PC-9 (cell line): ENCODE measurements around the gene CAPN9. TPM values are rescaled to one million over a fixed set of nuclear protein-coding genes. Genes with fewer than 3 reads are reported as not detected.
"Not testable (repeated sequence)": the region's sequence is repeated elsewhere in the genome, so short reads cannot be mapped to it uniquely, and the experiment has no call there.

Experiments
- Bru-seq: library from RNA; stranded (reverse); fragments of 400-500 nt; gene quantifications from one replicate; lab custom pipeline; 2021; lab: Mats Ljungman, UMichigan
- BruChase-seq, 2 experiments: library from RNA; stranded (reverse); fragments of 400-500 nt; gene quantifications; one replicate each; lab custom pipeline; 2021; lab: Mats Ljungman, UMichigan
- BruUV-seq: library from RNA; stranded (reverse); fragments of 400-500 nt; replicated peaks from 2 replicates; lab custom pipeline; 2021; lab: Mats Ljungman, UMichigan
- CTCF ChIA-PET: fragments of 300-600 bp; sonication (Branson Sonifier 250); formaldehyde crosslinking; loops from one replicate; lab custom pipeline; 2022; ENCODE audit warnings: antibody characterized with exemption; lab: Charles Lee
- POLR2A ChIA-PET: fragments of 300-600 bp; sonication (Branson Sonifier 250); formaldehyde crosslinking; loops from one replicate; lab custom pipeline; 2022; ENCODE audit warnings: antibody characterized with exemption; ENCODE audit not compliant: unreplicated experiment; lab: Charles Lee
- DNase-seq, 2 experiments: peaks; one replicate each; pipeline versions ENCODE4 v3.0.0 to v3.0.0-alpha.2; 2015 to 2022; ENCODE audit warnings: mixed read lengths in 1 of 2
- H2AFZ ChIP-seq: fragments of 200-600 bp; sonication (generic); 2 replicates; pipeline ENCODE4 v1.8.1; 2017; ENCODE audit warnings: antibody characterized with exemption
- H3F3A ChIP-seq: fragments of 200-600 bp; sonication (generic); 2 replicates; pipeline ENCODE4 v1.8.1; 2017; ENCODE audit warnings: antibody characterized with exemption, mild to moderate bottlenecking, low read depth; ENCODE audit not compliant: insufficient read depth
- H3K27ac ChIP-seq: fragments of 200-600 bp; sonication (generic); 2 replicates; pipeline ENCODE4 v1.6.1; 2016; ENCODE audit warnings: mixed run types
- H3K27me3 ChIP-seq: fragments of 200-600 bp; sonication (generic); 2 replicates; pipeline ENCODE4 v1.6.1; 2016; ENCODE audit warnings: low read depth, mixed run types; ENCODE audit not compliant: insufficient read depth
- H3K36me3 ChIP-seq: fragments of 200-600 bp; sonication (generic); 2 replicates; pipeline ENCODE4 v1.6.1; 2016; ENCODE audit warnings: low read depth, mixed run types
- H3K4me1 ChIP-seq: fragments of 200-600 bp; sonication (generic); replicated peaks from 2 replicates; pipeline ENCODE4 v1.6.1; 2016; ENCODE audit warnings: mixed run types; ENCODE audit not compliant: insufficient read depth
- H3K4me2 ChIP-seq: fragments of 200-600 bp; sonication (generic); 2 replicates; pipeline ENCODE4 v1.6.1; 2017; ENCODE audit warnings: mixed run types
- H3K4me3 ChIP-seq: fragments of 200-600 bp; sonication (generic); 2 replicates; pipeline ENCODE4 v1.6.1; 2016; ENCODE audit warnings: mixed run types
- H3K79me2 ChIP-seq: fragments of 200-600 bp; sonication (generic); 2 replicates; pipeline ENCODE4 v1.6.1; 2017; ENCODE audit warnings: low read depth, mixed run types
- H3K9me2 ChIP-seq: fragments of 200-600 bp; sonication (generic); 2 replicates; pipeline ENCODE4 v1.8.1; 2017; ENCODE audit warnings: mild to moderate bottlenecking; ENCODE audit not compliant: insufficient read depth
- H3K9me3 ChIP-seq: fragments of 200-600 bp; sonication (generic); 2 replicates; pipeline ENCODE4 v1.8.1; 2016; ENCODE audit warnings: low read depth; ENCODE audit not compliant: insufficient read depth
- H4K20me1 ChIP-seq: fragments of 200-600 bp; sonication (generic); 2 replicates; pipeline ENCODE4 v1.8.1; 2017; ENCODE audit not compliant: insufficient read depth
- EZH2 ChIP-seq: fragments of 200-600 bp; sonication (generic); IDR thresholded peaks from 2 replicates; pipeline ENCODE4 v1.8.0; 2017; ENCODE audit warnings: antibody characterized with exemption, low read depth
- intact Hi-C: fragments of 100-400 bp; cut with micrococcal nuclease; formaldehyde crosslinking; loops from one replicate; pipeline ENCODE4 v1.10.0; 2022; ENCODE audit not compliant: unreplicated experiment
- long read RNA-seq: library from polyadenylated mRNA; stranded (forward); transcript quantifications from one replicate; pipeline ENCODE4 v2.0.0, GENCODE V29; 2022
- total RNA-seq: library from RNA; stranded (reverse); gene quantifications from 2 replicates; pipeline ENCODE4 v1.2.3, GENCODE V29; 2021
- TF ChIP-seq, protein P1 (sequence below): fragments of 200-600 bp; sonication (generic); conservative IDR thresholded peaks from 2 replicates; pipeline ENCODE4 v1.6.1; 2017; ENCODE audit warnings: mixed run types, antibody characterized with exemption, mild to moderate bottlenecking, moderate library complexity

CAPN9 gene, protein sequence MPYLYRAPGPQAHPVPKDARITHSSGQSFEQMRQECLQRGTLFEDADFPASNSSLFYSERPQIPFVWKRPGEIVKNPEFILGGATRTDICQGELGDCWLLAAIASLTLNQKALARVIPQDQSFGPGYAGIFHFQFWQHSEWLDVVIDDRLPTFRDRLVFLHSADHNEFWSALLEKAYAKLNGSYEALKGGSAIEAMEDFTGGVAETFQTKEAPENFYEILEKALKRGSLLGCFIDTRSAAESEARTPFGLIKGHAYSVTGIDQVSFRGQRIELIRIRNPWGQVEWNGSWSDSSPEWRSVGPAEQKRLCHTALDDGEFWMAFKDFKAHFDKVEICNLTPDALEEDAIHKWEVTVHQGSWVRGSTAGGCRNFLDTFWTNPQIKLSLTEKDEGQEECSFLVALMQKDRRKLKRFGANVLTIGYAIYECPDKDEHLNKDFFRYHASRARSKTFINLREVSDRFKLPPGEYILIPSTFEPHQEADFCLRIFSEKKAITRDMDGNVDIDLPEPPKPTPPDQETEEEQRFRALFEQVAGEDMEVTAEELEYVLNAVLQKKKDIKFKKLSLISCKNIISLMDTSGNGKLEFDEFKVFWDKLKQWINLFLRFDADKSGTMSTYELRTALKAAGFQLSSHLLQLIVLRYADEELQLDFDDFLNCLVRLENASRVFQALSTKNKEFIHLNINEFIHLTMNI
- total RNA-seq (not detected in 2 replicates), Bru-seq, nascent RNA (percentile 5 among the genes with signal in this experiment), BruChase-seq, experiment 1, labeled RNA remaining after a 2-hour chase (percentile 5 among the genes with signal in this experiment), BruChase-seq, experiment 2, labeled RNA remaining after a 6-hour chase (not detected)
- long read RNA-seq, partial matches to known transcripts: 0 of 1 reads
- long read RNA-seq, other reads (novel, unspliced or antisense): 1 of 1 reads

DNA sequence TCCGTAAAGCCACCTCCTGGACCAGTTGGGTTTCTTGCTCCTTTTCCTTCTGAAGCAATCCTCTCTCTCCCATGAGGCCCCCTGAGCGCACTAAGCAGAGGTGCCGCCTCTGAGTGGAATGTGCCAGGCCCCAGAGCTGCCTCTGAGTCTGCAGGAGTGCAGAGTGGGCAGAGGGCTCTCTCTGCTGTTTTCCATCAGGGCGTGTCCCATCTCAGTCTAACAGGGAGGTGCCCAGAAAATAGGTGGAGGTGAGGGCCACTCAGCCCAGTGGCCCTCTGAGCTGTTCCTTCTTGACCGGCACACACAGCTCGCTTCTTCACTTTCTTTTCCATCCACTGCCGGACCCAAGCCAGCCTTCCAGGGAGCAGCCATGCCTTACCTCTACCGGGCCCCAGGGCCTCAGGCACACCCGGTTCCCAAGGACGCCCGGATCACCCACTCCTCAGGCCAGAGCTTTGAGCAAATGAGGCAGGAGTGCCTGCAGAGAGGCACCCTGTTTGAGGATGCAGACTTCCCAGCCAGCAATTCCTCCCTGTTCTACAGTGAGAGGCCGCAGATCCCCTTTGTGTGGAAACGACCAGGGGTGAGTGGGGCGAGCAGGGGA lies at the start of gene CAPN9:
Gene CAPN9, plus strand, starts transcription at position 262 of the 604 bp plus-strand sequence. Its CDS starts 109 bp downstream, at position 371.
- Histone ChIP-seq H3K9me2 (no peaks in the 10 kb centered on the region), H3K79me2 (no peaks in the 10 kb centered on the region), H3F3A (peaks cover 8% of the 10 kb centered on the region; the same call in 1 of the 2 replicates), H3K4me2 (no peak within 1 kb of the TSS), H4K20me1 (no peaks in the 10 kb centered on the region), H3K4me3 (no peak within 1 kb of the TSS), H3K36me3 (no peaks in the 10 kb centered on the region), H3K9me3 (no peaks in the 10 kb centered on the region), H2AFZ (no peak within 1 kb of the TSS), H3K27ac (no peak within 1 kb of the TSS), H3K27me3 (no peaks in the 10 kb centered on the region), H3K4me1 (peaks cover 37% of the 10 kb centered on the region)
- intact Hi-C loops: no loop called here
- CTCF ChIA-PET: interaction anchor here (0.6 kb wide), 1 partner anchor 30 kb away, joined by 3 read pairs; no protein-coding TSS in a partner anchor
- TF ChIP-seq, protein P1, sequence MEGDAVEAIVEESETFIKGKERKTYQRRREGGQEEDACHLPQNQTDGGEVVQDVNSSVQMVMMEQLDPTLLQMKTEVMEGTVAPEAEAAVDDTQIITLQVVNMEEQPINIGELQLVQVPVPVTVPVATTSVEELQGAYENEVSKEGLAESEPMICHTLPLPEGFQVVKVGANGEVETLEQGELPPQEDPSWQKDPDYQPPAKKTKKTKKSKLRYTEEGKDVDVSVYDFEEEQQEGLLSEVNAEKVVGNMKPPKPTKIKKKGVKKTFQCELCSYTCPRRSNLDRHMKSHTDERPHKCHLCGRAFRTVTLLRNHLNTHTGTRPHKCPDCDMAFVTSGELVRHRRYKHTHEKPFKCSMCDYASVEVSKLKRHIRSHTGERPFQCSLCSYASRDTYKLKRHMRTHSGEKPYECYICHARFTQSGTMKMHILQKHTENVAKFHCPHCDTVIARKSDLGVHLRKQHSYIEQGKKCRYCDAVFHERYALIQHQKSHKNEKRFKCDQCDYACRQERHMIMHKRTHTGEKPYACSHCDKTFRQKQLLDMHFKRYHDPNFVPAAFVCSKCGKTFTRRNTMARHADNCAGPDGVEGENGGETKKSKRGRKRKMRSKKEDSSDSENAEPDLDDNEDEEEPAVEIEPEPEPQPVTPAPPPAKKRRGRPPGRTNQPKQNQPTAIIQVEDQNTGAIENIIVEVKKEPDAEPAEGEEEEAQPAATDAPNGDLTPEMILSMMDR: no peak
- no peak for TF ChIP-seq EZH2
- DNase-seq: no peak
- BruUV-seq: no TSS peak
- POLR2A ChIA-PET: interaction anchor here (0.7 kb wide), 1 partner anchor 522 kb away, joined by 3 read pairs; no protein-coding TSS in a partner anchor

DNA sequence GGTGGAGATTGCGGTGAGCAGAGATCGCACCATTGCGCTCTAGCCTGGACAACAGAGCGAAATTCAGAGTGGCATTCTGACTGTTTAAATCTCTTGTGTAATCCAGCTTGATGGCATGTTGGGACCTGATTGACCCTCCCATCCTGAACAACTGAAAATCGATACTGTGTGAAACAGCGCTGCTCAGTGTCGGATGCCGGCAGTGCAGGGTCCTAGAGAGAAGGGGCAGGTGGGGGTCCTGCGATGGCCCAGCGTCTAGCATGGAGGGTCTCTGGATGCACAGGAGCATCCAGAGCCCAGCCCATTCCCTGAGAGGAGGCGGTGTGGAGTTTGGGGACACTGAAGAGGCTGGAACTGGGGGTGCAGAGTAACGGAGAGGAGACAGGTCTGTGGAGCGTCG lies 49.1 kb upstream of the CAPN9 start:
- no peaks in the 10 kb centered on the region for H3K27me3 ChIP-seq
- no peak overlapping the region for H3K4me2 ChIP-seq
- H3K27ac ChIP-seq: no peak overlapping the region
- no peaks in the 10 kb centered on the region for H3K36me3 ChIP-seq
- ChIA-PET CTCF (no interaction called here), POLR2A (interaction anchor here (0.6 kb wide), 1 partner anchor 55 kb away, joined by 3 read pairs; no protein-coding TSS in a partner anchor)
- no TSS peak for BruUV-seq
- no peaks in the 10 kb centered on the region for H3F3A ChIP-seq
- intact Hi-C loops: no loop called here
- no peaks in the 10 kb centered on the region for H3K9me3 ChIP-seq
- H3K79me2 ChIP-seq: no peaks in the 10 kb centered on the region
- no peaks in the 10 kb centered on the region for H4K20me1 ChIP-seq
- no peak for DNase-seq
- no peaks in the 10 kb centered on the region; the same call in 1 of the 2 replicates for H3K4me1 ChIP-seq
- H3K4me3 ChIP-seq: no peak overlapping the region
- TF ChIP-seq, protein P1: no peak
- no peak for TF ChIP-seq EZH2
- no peaks in the 10 kb centered on the region for H3K9me2 ChIP-seq
- H2AFZ ChIP-seq: no peak overlapping the region

DNA sequence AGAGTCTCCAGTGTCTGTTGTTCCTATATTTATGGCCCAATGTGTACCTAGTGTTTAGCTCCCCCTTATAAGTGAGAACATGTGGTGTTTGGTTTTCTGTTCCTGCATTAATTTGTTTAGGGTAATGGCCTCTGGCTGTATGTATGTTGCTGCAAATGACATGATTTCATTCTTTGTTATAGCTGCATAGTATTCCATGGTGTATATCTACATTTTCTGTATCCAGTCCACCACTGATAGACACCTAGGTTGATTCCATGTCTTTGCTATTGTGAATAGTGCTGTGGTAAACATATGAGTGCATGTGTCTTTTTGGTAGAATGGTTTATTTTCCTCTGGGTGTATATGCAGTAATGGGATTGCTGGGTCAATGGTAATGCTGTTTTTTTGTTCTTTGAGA lies 48.2 kb upstream of the CAPN9 start:
- H2AFZ ChIP-seq, H3K27ac ChIP-seq, H3K4me3 ChIP-seq, intact Hi-C loops, H3K4me2 ChIP-seq, H4K20me1 ChIP-seq, H3K4me1 ChIP-seq, POLR2A ChIA-PET, H3F3A ChIP-seq, DNase-seq, BruUV-seq, H3K36me3 ChIP-seq, H3K9me3 ChIP-seq, H3K27me3 ChIP-seq, CTCF ChIA-PET, H3K79me2 ChIP-seq, H3K9me2 ChIP-seq: not testable (repeated sequence)
